NCI-H2081 treated with DMSO at 0.1 percent for 48 hours (cell line): Measurements from ENCODE around the gene FGF23.
A peak's percentile ranks its signal among the peaks of the same experiment; 100 is the strongest.

ENCODE experiments used
- DNase-seq: peaks from one replicate; lab custom pipeline; 2025; lab: John Stamatoyannopoulos, UW

The FGF23 gene

DNA sequence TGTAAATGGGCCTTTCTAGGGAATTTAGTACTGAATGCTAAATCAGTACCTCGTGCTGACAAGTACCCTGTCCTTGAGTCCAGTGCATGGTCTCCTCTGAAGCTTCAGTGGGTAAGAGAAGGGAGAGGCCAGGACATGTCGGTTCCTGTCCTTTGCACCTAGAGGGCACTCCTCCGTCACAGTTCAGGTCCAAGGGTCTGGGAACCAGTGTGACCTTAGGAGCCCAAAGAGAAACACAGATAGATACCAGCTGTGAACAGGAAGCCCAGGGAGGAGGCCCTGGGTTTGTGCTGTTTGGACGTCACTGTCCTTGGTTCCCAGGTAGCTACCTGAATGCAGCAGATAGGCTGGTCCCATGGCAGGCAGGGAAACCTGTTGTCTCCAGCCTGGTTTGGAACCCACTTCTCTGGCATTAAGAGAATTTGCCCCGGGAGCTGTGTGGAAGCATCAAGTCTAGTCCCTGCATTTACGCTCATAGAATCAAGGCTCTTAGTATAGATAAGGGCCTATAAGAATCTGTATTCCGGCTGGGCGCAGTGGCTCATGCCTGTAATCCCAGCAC is 3.9 kb upstream of the FGF23 start:
- DNase-seq, result no peak

DNA sequence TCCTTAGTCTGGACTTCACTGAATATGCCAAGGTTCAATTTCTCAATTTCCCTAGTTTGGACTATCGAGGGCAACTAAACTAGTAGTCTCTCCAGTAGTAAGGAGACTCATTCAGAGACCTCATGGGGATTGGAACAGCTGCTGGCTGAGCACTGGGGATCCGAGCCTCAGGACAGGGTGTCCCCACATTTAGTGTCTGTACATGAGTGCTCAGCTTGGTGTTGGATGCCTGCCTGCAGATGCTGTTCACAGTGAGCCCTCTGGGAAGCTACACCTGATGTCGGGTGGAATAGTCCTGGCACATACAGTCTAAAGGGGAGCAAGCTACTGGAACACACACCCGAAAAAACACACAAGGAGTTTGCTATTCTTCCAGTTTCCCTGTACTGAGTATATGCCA is 820 bp upstream of the FGF23 start:
- DNase-seq, result no peak

DNA sequence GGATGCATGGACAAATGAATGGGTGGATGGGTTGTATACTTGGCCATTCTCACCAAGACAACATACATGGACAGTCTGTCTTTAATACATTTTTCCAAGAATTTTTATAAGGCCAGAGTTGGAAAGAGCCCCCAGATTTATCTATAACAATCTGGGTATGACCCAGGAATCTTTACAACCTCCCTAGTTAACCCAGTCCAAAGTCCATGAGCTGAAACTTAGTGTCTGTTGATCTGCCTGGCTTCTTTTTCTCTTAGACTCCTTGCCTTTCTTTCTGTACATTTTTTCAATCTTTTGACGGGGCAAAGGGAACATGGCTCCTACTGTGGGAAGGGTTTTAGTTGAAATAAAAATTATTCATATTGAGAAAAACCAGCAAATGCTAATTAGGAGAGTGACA is 740 bp downstream of the FGF23 start:
- no peak for DNase-seq

DNA sequence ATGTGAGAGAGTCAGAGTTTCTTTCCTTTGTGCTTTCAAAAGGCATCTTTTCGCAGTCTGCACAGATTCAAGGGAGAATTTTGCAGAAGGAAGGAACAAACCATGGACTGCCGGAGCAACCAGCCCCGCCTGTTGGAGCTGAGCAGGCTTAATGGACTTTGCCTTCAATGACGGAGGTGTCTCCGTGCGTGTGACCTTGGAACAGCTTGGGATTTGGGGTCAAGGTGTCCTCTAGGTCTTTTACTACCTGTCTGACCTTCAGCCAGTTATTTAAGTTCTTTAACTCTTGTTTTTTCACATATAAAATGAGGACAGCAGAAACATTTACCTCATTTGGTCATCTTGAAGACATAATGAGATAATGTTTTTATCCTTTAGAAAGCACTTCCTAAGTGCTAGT is 4.1 kb downstream of the FGF23 start:
- DNase-seq, result no peak

DNA sequence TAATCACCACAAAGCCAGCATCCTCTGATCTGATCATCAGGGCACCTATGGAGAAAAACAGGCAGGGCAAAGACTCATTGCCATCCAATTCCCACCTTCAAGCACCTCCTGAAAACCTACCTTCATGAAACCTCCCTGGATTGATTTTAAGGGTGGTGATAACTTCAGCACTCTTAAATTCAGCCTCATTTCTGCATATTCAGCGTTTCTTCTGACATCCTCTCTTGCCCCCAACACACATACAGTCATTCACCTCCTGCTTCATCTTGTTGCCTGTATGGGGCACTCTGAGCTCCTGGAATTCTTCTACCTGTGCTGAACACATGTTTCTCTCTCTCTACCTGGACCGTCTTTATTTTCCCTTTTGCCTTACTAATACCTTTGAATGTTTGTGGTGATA is 6.9 kb downstream of the FGF23 start:
- no peak for DNase-seq

DNA sequence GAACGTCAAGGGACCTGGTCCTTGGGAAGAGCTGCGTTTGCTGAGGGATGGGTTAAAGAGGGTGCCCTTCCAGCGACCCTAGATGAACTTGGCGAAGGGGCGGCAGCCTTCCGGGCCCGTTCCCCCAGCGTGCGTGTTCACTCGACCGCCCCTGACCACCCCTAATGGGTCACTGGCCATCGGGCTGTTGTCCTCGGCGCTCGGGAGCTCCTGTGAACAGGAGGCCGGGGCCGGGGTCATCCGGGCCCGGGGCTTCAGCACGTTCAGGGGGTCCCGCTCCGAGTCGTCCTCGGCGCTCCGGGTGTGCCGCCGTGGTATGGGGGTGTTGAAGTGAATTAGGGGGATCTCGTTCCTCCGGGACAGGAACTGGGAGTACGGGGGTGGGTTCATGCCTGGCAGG is 9.2 kb downstream of the FGF23 start:
- no peak for DNase-seq

DNA sequence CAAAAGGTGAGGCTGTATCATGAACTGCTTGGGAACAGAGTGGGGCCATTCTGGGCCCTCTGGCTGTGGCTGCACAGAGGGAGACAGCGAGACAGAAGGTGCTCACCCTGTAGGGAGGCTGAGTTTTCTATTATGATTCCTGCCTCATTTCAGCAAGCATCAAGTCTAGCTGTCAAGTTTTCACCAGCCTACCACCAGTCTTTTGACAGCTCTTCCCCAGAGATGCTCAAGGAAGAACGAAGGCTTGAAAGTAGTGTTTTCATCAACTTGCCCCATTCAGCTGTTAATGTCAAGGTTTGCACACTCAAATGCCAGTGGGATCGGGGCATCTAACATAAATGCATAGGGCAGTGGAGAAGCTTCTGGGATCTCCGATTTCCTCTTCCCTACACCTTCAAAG is 10.0 kb downstream of the FGF23 start:
- DNase-seq, result no peak

DNA sequence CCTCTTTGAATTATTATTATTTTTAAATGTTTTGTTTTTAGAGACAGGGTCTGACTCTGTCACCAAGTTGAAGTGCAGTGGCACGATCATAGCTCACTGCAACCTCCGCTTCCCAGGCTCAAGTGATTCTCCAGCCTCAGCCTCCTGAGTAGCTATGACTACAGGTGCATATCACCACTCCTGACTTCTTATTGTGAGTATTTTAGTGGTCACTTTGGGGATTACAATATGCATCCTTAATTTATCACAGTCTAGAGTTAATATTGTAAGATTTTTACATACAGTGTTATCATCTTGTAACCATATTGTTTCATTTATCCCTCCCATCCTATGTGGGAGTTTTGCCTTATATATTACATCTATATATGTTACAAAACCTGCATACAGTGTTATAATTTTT is 13.4 kb downstream of the FGF23 start:
- DNase-seq, result no peak

DNA sequence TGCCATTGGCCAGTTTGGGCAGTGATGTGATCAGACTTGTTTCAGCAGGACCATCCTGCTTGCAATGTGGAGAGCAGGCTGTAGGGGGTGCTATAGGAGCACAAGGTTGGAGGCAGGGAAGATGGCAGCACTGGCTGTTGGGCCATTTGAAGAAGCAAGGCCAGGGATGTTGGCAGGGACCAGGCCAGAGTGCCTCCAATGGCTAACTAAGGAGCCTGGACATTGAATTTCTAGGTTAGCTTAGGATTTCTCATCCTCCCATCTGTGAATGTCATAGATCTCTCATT is 23.5 kb downstream of the FGF23 start:
- DNase-seq, result no peak

DNA sequence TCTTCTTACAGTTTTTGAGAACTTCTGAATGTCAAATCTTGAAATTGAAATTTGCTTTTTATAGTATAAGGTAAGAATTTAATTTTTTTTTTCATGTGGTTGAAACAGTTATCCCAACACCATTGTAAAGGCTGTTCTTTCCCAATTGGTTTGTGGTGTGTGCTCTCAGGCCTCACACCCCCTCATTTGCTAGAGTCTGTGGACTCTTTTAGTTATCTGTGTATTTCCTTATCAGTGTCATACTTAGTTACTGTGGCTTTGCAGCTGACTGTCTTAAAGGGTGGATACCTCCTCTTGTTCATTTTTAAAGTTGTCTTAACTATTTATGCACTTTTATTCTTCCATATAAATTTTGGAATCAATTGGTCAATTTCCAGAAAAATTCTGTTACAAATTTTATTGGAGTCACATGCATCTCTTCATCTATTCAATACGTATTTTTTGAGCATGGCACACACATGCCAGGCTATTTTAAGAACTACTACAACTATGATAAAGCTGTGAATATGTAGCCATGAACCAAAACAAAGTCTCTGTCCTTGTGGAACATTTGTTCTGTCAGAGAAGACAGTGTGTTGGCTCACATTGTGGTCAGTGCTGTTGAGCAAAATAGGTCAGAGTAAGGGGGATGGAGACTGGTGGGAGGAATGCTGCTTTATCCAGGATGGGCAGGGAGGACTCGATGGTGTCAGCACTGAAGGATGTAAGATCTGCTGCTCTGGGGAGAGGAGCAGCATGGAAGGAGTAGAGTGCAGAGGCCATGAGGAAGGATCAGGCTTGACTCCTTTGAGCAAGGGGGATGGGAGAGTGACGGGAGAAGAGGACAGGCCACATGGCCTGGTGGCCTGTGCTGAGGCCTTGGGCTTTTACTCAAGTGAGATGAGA is 24.1 kb downstream of the FGF23 start:
- no peak for DNase-seq

DNA sequence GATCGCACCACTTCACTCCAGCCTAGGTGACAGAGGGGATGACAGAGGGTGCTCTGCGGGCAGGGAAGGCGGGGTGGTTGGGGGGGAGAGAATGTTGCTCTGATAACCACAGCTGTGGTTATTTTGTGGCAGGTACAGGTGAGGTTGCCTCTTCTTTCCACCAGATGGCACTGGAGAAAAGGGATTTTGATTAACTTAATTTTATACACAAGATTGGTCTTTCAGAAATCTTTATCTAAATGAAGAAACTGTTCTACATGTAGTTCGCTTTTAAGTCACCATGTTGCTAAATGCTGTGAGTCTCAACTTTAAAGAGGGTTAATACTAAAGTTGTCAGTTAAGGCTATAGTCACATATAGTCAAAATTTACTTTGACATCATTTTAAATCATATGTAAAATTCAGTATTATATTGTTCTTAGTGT is 25.7 kb downstream of the FGF23 start:
- DNase-seq, result peak; percentile 8

DNA sequence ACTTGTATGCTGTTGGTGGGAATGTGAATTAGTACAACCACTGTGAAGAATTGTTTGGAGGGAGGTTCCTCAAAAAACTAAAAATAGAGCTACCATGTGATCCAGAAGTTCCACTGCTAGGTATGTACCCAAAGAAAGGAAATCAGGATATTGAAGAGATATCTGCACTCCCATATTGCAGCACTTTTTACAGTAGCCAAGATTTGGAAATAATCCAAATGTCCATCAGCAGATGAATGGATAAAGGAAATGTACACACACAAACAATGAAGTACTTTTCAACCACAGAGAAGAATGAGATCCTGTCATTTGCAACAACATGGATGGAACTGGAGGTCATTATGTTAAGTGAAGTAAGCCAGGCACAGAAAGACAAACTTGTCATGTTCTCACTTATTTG is 32.6 kb downstream of the FGF23 start:
- DNase-seq, result no peak

DNA sequence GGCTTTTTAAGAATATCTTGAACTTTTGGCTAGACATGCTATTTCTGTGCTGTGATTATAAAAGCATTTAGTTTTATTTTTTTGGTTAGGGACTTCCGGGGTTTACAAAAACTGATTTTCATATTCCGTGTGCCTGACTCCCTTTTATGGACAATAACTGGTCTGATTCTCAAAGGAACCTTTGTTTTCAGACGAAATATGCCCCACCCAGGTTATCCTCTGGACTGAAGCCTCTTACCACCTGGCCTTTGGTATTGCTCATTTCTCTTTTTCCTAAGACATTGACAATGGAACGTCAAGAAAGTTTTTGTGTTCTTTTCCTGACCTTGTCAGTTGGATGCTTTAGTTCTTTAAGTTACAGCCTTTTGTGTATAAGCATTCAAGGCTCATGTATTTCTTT is 47.7 kb downstream of the FGF23 start:
- DNase-seq, result no peak

DNA sequence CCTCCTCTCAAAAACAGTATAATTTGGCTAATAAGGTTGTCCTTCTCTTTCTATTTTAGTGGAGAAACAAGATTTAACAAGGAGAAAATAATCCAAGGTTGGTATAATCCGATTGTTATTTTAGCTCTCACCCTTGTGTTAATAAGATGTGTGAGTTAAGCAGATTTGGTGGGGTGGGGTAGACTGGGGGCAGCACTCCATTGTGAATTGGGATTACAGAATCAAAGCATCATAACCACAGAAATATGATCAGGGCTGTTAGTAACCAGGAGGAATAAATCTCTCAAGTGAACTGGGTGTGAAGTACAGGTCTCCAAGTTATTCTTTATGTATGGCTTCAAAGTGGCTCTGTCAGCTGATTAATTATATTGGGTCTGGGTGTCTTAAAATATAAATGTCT is 48.3 kb downstream of the FGF23 start:
- DNase-seq, result no peak

DNA sequence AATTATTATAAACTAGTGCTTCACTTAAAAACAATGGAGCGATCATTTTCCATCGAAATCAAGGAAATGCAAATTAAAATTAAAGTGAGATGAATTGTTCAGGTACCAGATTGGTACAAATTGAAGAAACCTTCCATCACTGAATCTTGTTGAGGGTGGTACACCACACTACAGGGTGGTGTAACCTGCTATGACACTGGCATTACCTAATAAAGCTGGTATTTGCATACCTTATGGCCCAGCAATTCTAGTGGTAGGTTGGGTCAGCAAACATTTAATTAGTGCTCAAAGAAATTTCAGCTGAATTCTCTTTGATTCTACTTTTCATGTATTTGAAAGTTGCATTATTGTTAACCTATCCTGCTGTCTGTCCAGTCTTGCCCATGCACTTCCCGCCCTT is 49.3 kb downstream of the FGF23 start:
- no peak for DNase-seq

DNA sequence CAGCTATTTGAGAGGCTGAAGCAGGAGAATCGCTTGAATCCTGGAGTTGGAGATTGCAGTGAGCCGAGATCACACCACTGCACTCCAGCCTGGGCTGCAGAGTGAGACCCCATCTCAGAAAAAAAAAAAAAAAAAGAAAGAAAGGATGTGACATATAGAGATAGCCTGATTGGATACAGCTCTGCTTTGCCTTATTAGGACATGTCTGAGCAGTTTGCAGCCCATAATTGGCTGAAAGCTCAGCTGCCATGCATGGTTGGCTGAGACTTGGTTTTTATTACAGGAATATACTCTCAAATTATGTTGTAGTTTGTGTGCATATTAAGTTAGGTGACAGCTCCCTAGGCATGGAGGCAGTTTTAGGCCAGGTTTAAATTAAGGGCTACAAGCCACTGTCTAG is 52.2 kb downstream of the FGF23 start:
- DNase-seq, result no peak

DNA sequence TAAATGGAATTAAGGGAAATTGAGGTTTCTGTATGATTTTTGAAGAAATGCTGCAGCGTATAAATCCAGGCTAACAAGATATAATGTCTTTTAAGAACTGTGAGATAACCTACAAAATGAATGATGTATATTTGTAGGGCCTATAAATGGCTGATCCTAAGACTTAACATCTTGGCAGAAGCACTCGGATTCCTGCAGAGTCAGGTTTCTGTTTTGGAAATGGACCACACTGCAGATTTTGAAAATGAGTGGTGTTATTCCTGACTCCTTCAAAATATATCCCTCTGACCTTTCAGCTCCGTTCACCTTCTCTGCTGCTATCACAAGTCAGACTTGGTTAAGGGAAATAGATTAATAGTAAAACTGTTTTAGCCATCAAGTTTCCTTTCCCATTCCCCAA is 53.5 kb downstream of the FGF23 start:
- DNase-seq, result no peak

DNA sequence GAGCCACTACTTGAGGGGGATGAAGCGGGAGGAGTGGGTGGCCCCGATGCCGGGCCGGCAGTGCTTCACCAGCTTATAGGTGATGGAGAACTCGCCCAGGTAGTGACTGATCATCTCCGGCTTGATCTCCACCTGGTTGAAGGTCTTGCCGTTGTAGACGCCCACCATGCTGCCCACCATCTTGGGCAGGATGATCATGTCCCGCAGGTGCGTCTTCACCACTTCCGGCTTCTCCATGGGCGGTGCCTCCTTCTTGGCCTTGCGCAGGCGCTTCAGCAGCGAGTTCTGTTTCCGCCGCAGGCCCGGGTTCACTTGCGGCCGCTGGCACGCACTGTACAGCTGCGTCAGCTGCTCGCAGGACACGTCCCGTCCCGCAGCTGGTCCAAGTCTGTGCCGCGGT is 55.1 kb downstream of the FGF23 start:
- DNase-seq, result no peak

DNA sequence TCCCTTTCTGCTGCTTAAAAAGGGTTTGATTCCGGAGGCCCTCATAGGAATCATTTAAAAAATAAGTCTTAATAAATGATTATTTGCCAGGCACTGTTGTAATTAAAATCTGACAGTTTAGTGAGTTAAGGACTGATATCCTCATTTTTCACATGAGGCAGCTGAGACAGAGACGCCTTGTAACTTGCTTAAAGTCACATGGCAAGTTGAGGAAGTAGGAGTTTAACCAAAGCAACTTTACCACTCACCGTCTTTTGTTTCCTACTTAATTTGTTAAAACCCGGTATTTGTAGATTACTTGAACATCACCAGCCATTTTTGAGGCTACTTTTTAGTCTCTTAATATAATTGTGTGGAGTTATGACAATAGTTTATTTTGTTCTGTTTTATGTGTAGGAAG is 56.1 kb downstream of the FGF23 start:
- no peak for DNase-seq

DNA sequence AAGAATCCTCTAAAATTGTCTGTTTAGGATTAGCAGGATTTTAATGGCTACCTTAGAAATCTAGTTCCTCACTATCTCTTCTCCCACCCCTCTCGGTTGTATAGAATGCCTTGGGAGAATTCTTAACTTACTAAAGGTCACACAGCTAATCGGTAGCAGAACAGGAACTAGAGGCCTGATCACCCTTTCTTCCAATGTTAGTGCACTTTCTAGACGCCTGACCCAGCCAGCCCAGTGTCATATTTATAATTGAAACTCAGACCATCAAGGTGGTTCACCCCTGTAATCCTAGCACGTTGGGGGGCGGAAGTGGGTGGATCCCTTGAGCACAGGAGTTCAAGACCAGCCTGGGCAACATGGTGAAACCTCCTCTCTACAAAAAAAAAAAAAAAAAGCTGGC is 56.8 kb downstream of the FGF23 start:
- DNase-seq, result no peak

DNA sequence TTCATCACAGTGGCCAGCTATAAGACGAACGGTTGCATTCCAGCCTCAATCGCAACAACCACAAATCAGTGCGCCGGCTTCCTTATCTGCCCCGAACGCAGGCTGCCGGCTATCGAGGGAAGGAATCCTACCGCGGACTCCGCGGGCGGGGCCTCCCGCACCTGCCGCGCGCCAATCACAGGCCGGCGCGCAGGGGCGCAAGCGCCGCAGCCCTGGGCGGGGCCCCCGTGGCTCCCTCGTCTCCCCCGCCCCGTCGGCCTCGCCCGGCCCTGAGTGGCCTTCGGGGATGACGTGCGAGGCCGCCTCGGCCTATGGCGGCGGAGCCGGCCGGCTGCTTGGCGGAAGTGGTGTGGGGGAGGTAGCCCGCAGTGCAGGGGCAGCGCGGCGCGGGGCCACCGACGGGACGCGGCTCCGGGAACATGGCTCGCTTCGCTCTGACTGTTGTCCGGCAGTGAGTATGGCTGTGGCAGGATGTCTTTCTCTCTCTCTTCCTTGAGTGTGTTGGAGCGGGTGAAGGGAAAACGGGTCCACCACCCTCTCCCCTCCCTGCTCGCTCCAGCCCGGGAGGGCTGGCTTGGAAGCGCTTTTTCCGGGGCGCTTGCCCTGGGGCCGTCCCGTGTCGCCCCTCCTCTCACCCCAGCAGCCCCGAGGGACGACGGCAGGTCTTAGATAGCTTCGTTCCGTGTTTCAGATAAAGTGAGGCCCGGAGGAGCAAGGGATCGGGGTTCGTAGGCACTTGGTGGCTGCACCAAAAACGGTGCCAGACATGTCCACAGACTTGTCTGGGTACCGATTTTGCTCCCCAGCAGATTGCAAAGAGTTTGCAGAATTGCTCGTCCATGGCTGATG is 58.4 kb downstream of the FGF23 start, which contains the start of gene TIGAR:
TSS of gene TIGAR (plus strand) at position 361 of the 849 bp plus-strand sequence. CDS start at position 420, 59 bp downstream.
- DNase-seq, result peak; percentile 80

DNA sequence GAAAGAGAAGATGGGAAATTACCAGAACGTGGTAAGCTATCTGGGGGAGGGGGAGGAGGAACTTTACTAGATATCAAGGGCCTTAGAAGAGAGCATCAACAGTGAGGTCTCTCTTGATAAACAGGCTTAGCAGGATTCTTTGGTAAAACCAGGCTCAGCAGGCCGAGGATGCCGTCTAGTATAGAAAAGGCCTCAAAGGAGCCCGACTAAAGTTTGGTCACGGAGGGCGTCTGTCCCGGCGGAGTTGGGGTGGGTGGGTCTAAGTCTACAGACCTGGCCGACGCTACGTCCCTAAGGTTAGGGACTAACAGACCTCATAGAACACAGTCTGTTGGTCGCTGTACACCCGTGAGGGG is 59.0 kb downstream of the FGF23 start:
- DNase-seq, result no peak
